Stimulated activated CD4-positive, alpha-beta T cell treated with anti-CD3 and anti-CD28 coated beads, TNF-alpha, amount 100 ng/mL, for 24 hours (primary cell): ENCODE data around the gene SYNJ1.
A peak's percentile ranks its signal among the peaks of the same experiment; 100 is the strongest.
"Not testable (repeated sequence)": the region's sequence is repeated elsewhere in the genome, so short reads cannot be mapped to it uniquely, and the experiment has no call there.

ENCODE experiments used
- DNase-seq, 3 experiments: peaks; one replicate each; pipeline ENCODE4 v3.0.0-alpha.2; 2020; ENCODE audit warnings: low read depth in 3 of 3

Gene SYNJ1

DNA sequence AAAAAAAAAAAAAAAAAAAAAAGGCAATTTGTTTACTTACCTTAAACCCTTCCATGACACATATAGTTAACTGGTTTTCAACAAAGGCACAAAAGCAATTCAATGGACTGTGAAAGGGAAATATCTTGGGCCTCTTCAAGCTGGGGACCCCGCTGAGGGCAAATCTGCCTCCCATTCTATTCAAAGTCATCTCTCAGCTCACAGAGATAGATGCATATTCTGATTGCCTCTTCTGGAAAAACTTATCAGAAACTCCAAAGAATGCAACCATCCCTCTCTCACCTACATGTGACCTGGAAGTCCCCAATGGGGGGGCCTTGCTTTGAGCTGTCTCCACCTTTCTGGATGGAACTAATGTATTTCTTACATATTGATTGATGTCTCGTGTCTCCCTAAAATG lies 12.1 kb upstream of the SYNJ1 start:
- no peak for DNase-seq

DNA sequence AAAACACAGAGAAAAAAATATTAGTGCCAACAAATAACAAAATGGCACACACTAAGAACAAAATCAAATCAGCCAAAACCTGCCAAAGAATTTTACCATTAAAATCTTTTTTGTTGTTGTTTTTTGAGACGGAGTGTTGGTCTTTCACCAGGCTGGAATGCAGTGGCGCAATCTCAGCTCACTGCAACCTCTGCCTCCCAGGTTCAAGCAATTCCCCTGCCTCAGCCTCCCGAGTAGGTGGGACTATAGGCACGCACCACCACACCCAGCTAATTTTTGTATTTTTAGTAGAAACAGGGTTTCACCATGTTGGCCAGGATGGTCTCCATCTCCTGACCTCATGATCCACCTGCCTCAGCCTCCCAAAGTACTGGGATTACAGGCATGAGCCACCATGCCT lies 8.3 kb upstream of the SYNJ1 start:
- not testable (repeated sequence) for DNase-seq

DNA sequence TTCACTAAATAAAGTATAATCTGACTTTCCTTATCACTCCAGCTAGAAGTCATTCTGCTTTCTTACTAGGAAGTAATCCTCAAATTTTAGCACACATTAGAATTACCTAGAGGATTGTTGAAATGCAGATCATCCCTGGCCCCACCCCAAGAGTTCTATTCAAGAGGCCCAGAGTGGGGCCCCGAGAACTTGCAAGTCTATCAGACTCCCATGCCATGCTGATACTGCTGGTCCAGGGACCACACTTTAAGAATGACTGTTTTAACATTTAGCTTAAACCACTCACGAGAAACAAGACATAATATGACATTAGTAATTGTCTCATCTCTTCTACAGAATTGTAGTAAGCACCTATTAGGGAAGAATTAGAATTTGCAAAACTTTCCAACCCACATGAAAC lies 7.7 kb upstream of the SYNJ1 start:
- peak in 1 of 3 experiments; percentile 39 for DNase-seq

DNA sequence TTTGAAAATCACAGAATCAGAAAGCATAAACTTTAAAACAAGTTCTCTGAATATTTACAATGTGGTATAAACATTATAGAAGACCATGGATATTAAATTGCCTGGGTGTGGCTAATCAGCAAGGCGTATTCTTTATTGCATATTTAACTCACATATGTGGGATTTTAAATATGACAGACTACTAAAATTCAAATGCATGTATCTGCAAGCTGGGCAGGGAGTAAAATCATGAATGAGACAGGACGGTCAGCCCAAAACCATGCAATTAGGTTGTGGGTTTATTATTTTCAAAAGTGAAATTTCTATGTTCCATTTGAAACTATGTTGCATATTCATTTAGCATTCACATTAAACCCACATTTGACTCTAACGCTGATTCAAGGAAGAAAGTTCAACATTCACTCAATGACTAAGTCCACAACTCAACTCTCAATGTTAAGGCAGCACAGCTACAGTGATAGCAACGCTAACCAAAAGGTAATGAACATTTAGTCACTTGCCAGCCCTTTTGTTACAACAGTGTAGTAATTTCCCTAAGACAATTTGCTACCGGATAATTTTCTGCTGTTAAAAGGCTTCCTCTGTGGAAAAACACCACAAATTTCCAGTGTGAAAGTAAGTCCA lies 6.3 kb upstream of the SYNJ1 start:
- DNase-seq, result no peak

DNA sequence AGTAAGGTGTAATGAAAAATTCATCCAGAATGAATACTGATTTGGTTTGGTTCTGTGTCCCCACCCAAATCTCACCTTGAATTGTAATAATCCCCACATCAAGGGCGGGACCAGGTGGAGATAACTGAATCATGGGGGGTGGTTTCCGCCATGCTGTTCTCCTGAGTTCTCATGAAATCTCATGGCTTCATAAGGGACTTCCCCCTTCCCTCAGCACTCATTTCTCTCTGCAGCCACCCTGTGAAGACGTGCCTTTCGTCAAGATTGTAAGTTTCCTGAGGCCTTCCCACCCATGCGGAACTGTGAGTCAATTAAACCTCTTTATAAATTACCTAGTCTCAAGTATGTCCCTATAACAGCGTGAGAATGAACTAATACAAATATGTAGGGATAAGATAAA lies 5.5 kb upstream of the SYNJ1 start:
- peak in 2 of 3 experiments; percentile 15 to 58 for DNase-seq

DNA sequence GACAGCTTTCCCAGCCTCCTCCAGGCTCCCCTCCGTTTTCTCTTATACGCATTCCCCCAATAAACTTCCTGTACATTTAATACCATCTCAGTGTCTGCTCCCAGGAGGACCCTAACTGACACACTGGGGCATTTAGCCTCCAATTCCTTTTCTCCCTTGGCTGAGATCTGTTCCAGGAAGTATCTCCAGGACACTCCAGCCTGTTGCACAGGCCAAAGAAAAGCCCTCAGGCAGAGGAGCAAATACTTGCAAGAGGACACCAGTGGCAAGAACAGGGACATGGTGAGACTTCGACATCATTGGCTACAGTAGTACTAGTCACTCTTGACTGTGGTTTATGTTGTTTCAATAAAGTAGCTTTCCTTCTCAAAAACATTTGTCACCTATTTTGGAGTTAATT lies 4.7 kb upstream of the SYNJ1 start:
- DNase-seq, result no peak

DNA sequence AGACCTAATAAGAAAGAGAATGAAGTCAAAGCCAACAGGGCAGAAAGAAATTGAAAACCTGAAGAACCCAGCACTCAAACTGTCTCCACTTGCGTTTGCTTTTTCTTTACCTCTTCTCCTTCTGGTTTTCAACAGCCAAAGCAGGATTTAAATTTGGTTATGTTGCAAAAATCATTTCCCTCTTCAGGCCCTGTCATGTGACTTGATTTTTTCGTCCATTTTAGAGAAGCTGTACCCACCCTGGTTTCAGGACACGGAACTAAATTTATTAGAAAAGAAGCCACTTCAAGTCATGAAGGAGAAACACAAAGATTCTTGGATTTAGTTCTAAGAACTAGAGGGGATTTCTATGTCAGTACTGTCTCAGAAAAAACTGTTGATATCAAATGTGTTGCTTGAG lies 1.0 kb upstream of the SYNJ1 start:
- no peak for DNase-seq

DNA sequence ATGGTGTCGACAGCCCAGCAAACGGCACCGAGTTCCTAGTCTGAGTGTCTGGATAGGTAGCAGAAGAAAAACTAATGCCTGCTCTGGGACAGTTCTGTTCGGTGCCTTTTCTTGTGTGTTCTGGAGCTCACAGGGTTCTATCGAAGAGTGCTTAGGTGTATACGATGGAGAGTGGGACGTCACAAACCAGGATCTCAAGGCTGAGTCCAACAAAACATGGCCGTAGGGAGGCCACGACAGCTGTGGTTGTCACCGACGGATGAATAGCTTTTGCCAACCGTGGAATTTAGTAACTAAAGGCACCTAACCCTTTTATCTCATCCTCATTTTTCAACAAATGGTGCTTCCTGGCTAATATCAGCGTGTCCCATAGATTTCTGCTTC lies 635 bp upstream of the SYNJ1 start:
- DNase-seq, result no peak

DNA sequence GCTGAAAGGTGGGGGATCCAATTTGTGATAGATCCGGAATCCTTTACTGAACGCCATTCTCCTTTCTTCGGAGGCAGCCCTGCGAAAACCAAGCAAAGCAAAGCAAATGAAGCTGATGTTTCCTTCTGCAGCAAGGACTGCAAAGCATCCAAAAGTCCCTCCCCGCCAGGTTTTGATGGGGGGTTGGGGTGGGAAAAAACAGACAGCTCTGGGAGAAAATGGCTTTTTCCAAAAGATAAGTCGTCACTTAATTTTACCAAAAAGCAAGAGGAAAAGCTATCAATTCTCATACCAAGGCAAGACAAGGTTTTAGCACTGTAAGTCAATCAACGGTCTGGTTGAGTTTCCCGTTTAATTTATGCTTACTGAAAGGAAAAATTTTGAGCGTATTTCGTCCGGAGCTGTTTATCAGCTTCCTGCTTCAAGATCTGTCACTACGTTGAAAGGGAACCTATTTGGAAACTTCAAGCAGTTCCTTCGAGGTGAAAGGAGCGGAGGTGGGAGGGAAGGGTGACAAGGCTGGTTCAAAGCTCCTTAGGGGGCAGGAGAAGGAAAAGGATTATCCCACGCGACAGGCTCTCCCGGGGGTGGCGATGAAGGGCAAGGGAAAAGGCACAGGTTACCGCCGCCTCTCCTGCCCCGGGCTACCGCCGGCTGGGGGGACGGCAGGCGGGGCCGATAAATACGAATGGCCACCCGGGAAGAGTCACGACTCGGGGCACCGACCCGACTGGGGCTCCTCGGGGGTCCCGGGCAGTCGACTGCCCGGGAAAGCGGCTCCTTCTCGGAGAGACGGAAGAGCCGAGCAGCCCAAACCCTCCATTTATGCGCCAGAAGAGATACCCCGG lies 750 bp downstream of the SYNJ1 start:
- no peak for DNase-seq

DNA sequence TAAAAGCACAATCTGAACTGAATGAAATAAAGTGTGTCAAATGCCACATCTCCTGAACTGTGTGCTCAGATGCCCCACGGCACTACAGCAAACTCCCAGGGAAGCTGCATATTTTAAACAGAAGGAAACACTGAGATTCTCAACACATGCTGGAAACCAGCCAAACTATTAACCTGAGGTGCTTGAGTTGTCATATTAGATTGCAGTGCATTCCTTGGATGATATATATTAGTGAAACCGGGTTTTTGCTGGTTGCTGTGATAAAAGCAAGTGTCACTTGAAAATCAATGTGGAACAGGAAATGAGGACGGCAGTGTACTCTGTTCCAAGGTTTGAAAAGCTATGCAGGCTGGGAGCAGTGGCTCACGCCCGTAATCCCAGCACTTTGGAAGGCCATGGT lies 8.7 kb downstream of the SYNJ1 start:
- DNase-seq, result no peak

DNA sequence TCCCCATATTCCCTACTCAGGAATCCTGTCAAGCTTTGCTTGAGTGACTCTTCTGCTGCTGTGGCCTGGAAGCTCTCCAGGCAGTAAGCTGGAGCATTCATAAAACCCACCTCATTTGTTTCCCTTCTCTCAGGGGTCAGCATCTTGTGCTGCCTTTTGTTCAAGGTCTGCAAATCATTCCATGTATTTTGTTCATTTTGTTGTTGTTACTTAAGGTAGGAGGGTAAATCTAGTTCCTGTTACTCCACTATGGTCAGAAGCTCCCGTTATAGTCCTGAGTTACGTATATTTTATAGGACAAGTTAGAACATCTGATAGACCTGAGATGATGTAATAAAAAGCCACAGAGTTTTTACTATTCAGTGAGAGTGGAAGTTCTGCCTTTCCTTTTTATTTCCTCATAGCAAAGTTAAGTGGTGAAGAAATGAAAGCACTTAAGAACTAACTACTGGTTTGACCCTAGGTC lies 9.9 kb downstream of the SYNJ1 start:
- DNase-seq, result no peak

DNA sequence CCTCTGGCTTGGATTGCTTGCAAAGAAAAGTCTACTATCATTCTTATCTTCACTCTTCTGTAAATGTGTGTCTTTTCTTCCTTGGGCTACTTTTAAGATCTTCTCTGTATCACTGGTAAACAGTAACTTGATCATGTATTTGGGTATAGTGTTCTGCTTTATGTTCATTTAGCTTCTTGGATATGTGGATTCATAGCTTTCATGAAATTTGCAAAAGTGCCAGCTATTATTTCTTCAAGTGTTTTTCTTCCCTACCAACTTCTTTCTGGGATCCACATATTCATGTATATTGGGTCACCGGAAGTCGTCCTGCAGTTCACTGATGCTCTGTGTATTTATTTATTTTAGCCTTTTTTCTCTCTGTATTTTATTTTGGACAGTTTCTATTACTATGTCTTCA lies 11.3 kb downstream of the SYNJ1 start:
- DNase-seq, result no peak

DNA sequence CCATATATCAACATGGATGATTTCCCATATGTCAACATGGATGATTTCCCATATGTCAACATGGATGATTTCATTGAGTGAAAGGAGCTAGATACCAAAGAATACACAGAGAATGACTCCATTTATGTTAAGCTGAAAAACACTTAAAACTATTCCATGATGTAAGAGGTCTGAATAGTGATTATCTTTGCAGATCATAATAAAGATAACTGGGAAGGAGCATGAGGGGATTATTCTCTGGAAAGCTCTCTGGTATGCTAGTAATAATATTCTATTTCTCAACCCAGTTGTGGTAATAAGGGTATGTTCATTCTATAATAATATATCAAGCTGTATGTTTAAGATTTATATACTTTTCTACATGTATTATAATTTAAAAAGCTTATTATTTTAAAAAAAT lies 14.1 kb downstream of the SYNJ1 start:
- no peak for DNase-seq

DNA sequence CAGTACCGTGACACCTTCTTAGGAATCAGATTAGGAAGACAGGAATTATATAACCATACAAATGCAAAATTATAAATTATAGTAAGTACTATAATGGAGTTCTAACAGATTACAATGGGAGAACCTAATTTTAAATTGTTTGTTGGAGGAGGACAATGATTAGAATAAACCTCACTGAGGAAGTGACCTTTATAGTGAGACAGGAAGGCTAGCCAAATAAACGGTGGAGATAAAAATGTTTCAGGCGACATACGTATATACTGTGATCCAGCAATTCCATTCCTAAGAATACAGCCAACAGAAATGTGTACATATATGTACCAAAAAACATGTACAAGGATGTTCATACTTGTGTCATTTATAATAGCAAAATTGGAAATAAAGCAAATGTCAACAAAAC lies 15.2 kb downstream of the SYNJ1 start:
- no peak for DNase-seq

DNA sequence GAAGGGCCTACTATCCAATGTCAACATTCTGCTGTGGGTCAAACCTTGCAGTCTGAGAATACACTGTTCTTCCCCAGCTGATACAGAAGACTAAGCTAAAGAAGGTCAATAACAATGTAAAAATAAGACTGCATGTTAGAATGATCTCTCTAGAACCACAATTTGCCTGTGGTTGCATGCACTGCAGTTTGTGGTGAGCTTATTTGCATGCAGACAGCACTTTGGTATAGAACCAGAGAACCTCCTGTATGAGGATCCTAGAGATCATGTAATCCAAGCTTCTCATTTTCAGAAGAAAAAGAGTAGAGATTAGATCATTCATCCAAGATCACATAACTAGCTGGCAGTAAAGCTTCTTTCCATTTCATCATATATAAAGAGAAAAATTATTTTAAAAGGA lies 15.8 kb downstream of the SYNJ1 start:
- no peak for DNase-seq

DNA sequence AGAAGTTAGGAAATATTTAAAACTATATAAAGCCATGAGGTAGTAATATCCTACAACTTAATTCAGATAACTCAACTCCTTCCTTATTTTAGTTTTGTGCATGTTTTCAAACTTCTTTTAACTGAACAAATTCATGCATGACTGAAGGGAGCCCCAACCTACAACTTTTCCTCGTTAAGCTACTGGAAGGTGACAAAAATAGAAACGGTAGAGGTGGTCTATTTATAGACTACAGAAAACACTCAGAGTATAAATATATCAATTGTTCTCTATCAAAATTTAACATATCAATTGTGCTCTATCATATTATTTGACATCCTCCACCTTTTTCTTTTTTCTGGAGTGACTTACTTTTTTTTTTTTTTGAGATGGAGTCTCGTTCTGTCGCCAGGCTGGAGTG lies 16.8 kb downstream of the SYNJ1 start:
- DNase-seq, result no peak

DNA sequence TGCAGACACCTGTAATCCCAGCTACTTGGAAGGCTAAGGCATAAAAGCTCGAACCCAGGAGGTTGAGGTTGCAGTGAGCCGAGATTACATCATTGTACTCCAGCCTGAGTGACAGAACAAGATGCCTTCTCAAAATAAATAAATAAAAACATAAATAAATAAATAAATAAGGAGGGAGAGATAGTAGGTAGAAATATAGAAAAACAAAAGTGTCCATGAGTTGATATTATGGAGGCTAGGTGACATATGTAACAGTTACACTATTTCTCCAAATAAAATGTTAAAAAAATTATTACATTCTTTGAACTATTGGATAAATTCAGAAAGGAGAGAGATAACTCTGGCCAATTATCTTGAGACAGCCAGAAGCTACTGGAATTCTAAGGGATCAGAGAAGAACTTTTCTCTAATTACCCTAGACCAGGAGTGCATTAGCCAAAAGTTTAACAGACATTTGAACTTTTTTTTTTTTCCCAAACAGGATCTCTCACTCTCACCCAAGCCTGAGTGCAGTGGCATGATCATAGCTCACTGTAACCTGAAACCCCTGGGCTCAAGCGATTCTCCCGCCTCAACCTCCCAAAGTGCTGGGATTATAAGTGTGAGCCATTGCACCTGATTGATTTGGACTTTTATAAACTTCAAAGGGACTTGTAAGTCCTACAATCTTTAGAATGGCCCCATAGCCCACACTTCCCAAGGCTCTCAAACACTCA lies 17.6 kb downstream of the SYNJ1 start:
- no peak for DNase-seq

DNA sequence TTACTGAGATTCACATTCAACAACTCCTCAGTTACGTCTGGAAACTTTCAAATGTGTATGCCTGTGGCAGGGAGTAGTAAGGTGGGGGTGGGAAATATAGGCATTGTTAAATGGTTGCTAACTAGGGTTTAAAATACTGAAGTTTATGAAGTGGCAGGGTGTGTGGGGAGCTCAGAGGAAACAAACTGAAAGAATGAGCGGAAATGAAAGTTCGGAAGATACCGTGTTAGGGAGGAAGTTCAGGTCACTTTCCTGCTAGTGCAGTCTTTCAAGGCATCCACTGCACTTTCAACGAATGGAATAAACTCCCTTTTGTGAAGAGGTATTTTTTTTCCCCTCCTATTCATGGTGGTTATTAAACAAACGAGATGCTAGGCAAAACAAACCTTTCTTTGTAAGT lies 19.7 kb downstream of the SYNJ1 start:
- no peak for DNase-seq

DNA sequence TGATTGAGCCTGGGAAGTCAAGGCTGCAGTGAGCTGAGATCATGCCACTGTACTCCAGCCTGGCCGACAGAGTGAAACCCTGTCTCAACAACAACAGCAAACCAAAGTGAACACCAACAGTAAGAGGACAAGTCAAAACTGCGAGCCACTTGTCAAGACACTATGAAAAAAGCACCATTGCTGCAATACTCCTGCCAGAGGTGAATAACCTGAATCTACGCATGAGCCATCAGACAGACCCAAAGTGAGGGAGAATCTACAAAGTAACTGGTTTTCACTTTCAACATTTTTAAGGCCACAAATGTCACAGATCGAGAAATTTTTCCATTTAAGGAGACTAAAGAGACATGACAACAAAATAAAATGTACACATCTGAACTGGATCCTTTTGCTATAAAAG lies 21.9 kb downstream of the SYNJ1 start:
- no peak for DNase-seq

DNA sequence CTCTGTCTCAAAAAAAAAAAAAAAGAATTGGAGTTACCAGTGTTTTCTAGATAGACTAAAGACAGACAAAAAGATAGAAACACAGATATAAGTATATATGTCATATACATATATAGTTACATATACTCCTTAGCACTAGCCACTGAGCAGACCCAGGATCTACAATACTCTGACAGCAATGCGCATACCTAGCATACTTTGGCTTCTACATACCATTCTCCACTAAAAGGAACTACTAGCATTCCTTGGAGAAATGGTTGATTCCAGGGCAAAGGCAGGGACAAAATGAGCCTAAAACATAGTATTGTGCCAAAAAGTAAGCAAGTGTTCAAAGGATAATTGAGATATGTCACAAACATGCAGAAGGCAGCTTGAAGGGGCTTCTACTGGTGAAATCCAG lies 22.7 kb downstream of the SYNJ1 start:
- no peak for DNase-seq

DNA sequence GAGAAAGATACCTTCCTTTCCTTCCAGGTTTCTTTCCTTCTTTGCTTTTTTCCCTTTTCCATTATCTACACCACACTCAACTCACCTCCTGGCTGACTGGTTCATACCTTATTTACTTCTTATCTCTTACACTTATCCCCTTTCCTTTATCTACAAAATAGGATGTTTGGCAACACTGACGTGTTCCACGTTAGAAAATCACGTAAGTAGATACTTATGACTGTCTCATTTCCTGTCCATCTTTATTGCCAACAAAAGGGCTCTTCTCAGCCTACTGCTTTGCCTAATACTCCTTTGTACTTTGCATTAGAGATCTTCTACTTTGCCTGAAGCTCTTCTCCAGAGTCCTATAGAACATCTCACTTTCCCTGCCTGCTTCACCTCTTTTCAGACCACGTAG lies 25.1 kb downstream of the SYNJ1 start:
- no peak for DNase-seq

DNA sequence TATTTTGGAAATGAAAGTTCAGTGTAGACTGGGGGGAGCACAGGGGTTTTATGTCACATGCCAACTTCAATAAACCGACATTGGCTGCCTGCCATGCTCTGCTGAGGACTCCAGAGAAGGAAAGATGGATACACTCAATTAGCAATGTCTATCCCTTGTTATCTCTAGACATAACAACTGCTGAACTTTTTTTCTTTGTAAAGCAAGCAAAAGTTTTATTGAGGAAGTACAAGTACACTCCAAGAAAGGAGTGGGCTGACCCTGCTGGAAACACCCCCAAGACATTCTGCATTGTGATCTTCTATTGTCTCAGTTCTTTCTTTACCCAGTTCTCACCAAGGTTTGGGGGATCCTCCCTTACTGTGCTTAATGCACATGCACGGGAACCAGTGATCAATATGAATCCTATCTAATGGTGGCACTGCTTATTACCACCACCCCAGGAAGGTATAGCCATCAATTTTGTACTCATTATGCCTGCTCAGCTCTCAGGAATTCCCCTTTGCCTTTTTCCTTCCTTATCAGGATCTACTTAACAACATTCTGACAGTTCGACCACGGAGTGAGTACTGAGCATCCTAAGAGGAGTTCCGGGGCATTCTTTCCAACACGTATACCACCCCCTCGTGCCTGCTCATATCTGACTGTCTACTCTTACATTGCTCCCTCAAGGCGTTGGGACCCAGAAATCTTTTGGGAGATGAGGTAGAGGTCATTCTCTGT lies 28.7 kb downstream of the SYNJ1 start:
- no peak for DNase-seq
